Astrocyte of the cerebellum (primary cell): Measurements from ENCODE around the gene VPS26C.
"Not testable (repeated sequence)": the region's sequence is repeated elsewhere in the genome, so short reads cannot be mapped to it uniquely, and the experiment has no call there.

Experiments
- DNase-seq: peaks from one replicate; pipeline ENCODE4 v3.0.0-alpha.2; 2011; ENCODE audit warnings: low read depth
- H3K4me3 ChIP-seq: 2 replicates; pipeline ENCODE4 v1.5.1; 2011; ENCODE audit warnings: mild to moderate bottlenecking, low read depth, low read length, moderate library complexity
- in situ Hi-C: cut with HindIII; loops from 2 replicates; pipeline ENCODE4 v1.10.0; 2017; ENCODE audit warnings: low sequenced_read_pairs
- TF ChIP-seq, protein P1 (sequence below): IDR thresholded peaks from 2 replicates; pipeline ENCODE4 v1.5.1; 2012; ENCODE audit warnings: low read length, low read depth, moderate library complexity, mild to moderate bottlenecking; ENCODE audit errors: missing control alignments

The VPS26C gene

DNA sequence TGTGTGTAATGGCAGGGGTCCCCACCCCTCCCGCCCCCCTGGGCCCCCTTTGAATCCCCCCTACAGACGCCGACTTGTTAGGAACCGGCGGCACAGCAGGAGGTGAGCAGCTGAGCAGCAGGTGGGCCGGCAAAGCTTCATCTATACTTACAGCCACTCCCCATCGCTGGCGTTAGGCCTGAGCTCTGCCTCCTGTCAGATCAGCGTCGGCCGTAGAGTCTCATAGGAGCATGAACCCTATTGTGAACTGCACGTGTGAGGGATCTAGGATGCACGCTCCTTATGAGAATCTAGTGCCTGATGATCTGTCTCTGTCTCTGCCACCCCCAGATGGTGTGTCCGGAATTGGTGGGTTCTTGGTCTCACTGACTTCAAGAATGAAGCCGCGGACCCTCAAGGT is 14.9 kb upstream of the VPS26C start:
- H3K4me3 ChIP-seq, result no peak overlapping the region
- TF ChIP-seq, protein P1, sequence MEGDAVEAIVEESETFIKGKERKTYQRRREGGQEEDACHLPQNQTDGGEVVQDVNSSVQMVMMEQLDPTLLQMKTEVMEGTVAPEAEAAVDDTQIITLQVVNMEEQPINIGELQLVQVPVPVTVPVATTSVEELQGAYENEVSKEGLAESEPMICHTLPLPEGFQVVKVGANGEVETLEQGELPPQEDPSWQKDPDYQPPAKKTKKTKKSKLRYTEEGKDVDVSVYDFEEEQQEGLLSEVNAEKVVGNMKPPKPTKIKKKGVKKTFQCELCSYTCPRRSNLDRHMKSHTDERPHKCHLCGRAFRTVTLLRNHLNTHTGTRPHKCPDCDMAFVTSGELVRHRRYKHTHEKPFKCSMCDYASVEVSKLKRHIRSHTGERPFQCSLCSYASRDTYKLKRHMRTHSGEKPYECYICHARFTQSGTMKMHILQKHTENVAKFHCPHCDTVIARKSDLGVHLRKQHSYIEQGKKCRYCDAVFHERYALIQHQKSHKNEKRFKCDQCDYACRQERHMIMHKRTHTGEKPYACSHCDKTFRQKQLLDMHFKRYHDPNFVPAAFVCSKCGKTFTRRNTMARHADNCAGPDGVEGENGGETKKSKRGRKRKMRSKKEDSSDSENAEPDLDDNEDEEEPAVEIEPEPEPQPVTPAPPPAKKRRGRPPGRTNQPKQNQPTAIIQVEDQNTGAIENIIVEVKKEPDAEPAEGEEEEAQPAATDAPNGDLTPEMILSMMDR, result no peak
- in situ Hi-C loops, result no loop called here
- no peak for DNase-seq

DNA sequence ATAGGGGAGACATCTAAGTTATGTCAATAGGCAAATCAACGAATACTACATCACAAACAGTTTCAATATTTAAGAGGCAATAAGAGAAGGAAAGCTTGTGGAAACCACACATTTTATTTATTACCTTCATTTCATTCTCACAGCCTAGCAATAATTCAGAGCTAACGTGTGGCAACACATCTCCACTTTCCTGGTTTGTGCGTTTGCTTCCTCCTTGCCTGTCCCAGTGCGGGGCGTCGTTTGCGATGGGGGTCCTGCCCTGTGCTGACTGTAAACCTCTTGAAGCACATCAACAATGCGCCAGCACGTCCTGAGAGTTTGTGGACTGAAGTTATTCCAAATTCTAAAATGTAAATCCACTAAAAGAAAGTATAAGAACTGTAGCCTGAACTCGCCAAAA is 14.4 kb upstream of the VPS26C start:
- no peak for DNase-seq
- TF ChIP-seq, protein P1, result no peak
- no peak overlapping the region for H3K4me3 ChIP-seq
- in situ Hi-C loops, result no loop called here

DNA sequence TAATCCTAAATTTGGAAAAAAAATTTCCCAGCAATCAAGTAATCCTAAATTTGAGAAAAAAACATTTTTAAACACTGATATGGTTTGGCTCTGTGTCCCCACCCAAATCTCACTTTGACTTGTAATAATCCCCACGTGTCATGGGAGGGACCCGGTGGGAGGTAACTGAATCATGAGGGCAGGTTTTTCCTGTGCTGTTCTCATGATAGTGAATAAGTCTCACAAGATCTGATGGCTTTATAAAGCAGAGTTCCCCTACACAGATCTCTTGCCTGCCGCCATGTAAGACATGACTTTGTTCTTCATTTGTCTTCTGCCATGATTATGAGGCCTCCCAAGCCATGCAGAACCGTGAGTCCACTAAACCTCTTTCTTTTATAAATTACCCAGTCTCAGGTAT is 12.1 kb upstream of the VPS26C start:
- H3K4me3 ChIP-seq, DNase-seq, in situ Hi-C loops: not testable (repeated sequence)

DNA sequence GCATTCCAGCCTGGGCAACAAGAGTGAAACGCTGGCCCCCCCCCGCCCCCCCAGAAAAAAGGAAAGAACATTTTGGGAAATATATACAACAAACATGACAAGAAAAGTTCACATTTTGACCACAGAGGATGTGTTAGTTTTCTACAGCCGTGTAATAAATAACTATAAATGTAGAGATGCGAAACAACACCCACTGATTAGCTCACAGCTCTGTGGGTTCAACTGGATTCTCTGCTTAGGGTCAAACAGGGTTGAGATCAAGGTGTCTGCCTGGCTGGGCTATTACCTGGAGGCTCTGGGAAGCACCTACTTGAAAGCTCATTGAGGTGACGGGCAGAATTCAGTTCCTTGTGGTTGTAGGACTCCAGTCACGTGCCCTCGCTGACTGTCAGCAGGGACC is 11.1 kb upstream of the VPS26C start:
- no peak overlapping the region for H3K4me3 ChIP-seq
- TF ChIP-seq, protein P1, result no peak
- DNase-seq, result no peak
- in situ Hi-C loops, result no loop called here

DNA sequence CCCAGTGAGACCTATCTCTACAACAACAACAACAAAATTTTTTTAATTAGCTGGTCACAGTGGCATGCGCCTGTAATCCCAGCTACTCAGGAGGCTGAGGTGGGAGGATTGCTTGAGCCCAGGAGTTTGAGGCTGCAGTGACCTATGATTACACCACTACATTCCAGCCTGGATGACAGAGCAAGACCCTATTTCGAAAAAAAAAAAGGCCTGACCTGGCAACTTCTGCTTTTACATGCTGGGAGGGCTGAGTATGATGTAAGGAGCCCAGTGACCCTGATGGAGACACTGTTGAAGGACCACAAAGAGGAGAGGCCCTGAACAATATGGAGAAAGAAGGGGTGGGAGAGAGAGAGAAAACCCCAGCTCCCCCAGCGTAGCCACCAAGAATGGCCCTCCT is 9.2 kb upstream of the VPS26C start:
- no peak overlapping the region for H3K4me3 ChIP-seq
- no peak for DNase-seq
- in situ Hi-C loops, result no loop called here
- TF ChIP-seq, protein P1, result no peak

DNA sequence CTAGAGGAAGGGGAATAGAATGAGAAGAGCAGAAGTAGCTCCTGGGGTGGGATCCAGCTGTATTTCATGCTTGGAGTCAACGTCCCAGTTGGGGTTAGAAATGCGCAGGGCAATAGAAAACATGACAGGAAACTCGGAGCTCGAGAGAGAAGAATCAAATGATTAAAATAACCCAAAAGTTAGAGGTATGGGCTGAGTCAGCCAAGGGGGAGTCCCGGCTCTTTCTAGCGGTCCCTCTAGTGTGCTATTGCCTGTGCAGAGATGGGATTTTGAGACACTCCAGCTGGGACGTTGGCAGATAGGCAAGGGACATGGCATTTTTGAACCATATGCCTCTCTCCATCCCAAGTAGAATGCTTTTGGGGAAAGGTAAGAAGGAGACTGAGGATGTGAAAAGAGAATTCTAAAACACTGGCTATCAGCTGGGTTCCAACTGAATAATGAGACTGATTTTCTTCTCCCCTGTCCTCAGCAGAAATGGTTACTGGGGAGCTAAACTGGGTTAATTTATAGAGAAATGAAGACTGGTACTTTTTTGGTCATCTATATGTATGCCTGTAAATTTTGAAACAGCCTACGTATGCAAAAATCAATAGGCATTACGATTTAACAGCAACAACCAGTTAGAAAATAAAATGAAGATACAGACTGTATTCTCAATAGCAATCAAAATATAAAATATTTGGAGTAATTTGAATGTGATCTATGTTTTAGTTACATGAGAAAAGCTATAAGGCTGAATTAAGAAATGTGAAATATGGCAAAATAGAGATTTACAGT is 7.0 kb upstream of the VPS26C start:
- TF ChIP-seq, protein P1, result no peak
- H3K4me3 ChIP-seq, result no peak overlapping the region
- no peak for DNase-seq
- in situ Hi-C loops, result no loop called here

DNA sequence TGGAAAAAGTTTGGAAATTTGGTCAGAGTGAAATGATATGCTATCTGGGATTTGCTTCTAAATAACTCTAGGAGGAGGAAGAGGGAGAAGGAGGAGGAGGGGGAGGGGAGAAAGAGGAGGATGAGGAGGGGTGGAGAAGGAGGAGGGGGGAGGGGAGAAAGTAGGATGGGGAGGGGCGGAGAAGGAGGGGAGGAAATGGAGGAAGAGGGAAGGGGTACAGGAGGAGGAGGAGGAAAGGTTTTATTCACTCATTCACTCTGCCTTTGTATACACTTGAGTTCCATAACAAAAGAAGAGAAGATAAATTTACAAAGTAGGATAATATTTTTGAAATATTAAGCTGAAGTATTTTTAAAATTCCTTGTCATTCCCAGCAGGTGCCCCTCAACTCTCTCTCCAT is 6.3 kb upstream of the VPS26C start:
- no peak overlapping the region for H3K4me3 ChIP-seq
- DNase-seq, result no peak
- TF ChIP-seq, protein P1, result no peak
- in situ Hi-C loops, result no loop called here
